ENCODE results near the gene PPP2R5E.

GRCh38 chr14:63435838-63436237 lies 107.3 kb downstream of the PPP2R5E start:
- TF ChIP-seq POLR2A (IDR thresholded peaks at IDR 0.05; ENCODE audit: low read depth, low read length), result no peak
- TF ChIP-seq, protein P1, sequence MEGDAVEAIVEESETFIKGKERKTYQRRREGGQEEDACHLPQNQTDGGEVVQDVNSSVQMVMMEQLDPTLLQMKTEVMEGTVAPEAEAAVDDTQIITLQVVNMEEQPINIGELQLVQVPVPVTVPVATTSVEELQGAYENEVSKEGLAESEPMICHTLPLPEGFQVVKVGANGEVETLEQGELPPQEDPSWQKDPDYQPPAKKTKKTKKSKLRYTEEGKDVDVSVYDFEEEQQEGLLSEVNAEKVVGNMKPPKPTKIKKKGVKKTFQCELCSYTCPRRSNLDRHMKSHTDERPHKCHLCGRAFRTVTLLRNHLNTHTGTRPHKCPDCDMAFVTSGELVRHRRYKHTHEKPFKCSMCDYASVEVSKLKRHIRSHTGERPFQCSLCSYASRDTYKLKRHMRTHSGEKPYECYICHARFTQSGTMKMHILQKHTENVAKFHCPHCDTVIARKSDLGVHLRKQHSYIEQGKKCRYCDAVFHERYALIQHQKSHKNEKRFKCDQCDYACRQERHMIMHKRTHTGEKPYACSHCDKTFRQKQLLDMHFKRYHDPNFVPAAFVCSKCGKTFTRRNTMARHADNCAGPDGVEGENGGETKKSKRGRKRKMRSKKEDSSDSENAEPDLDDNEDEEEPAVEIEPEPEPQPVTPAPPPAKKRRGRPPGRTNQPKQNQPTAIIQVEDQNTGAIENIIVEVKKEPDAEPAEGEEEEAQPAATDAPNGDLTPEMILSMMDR (IDR thresholded peaks at IDR 0.05; ENCODE audit: extremely low read depth in 1 of 2, insufficient read depth in 1 of 2, low read depth in 1 of 2, low read length in 2 of 2), result no peak

Measured in endothelial cell of umbilical vein (primary cell).